Thoracic aorta endothelial cell (primary cell): ENCODE data around the gene SLC1A5. TPM values are rescaled to one million over a fixed set of nuclear protein-coding genes. Genes with fewer than 3 reads are reported as not detected.

Experiments
- small RNA-seq: library from RNA; depleted of rRNA; stranded (forward); fragments of <200 nt; gene quantifications from one replicate; pipeline ENCODE3, GENCODE V24; 2012
- total RNA-seq: library from RNA; depleted of rRNA; stranded (reverse); fragments of >200 nt; gene quantifications from 2 replicates; pipeline ENCODE4 v1.2.3, GENCODE V29; 2012

The SLC1A5 gene
- total RNA-seq = 63.4 and 77.5 TPM in 2 replicates

GRCh38 chr19:46788262-46788967 lies at the start of gene SLC1A5:
Gene SLC1A5 (minus strand): TSS chr19:46788594. CDS start chr19:46787965, 629 bp downstream.

GRCh38 chr19:46746281-46747057 lies 41.9 kb downstream of the SLC1A5 start, which contains the start of gene STRN4:
Gene STRN4 (minus strand): TSS chr19:46746450. CDS start chr19:46746430, 20 bp downstream.

GRCh38 chr19:46745521-46746280 lies 42.7 kb downstream of the SLC1A5 start, which contains the start of gene FKRP:
Gene FKRP (plus strand): TSS chr19:46746057. CDS start chr19:46755451, 9,394 bp downstream.

Small RNA genes within 50 kb of the gene (small RNA-seq; reads per million reads assigned to genes)
- gene AC008622.3 (not detected), gene HNRNPMP2 (not detected), gene RF00019 (not detected)

Other genes with a start within 250 kb of the SLC1A5 start
- 263 and 299 TPM in 2 replicates for gene CALM3, start 187.3 kb downstream of the SLC1A5 start, total RNA-seq
- gene PTGIR, start 163.5 kb downstream of the SLC1A5 start, total RNA-seq = 0.86 and 3.7 TPM in 2 replicates
- not detected in 2 replicates for gene GNG8, start 152.4 kb downstream of the SLC1A5 start, total RNA-seq
- gene DACT3, start 127.4 kb downstream of the SLC1A5 start, total RNA-seq = 0.14 and 1.2 TPM in 2 replicates
- gene PRKD2, start 71.5 kb downstream of the SLC1A5 start, total RNA-seq = 31.7 and 33.1 TPM in 2 replicates
- gene FKRP, start 42.5 kb downstream of the SLC1A5 start, total RNA-seq = 18.2 and 20.4 TPM in 2 replicates
- 67.9 and 69.9 TPM in 2 replicates for gene STRN4, start 42.1 kb downstream of the SLC1A5 start, total RNA-seq
- 179 and 185 TPM in 2 replicates for gene AP2S1, start 62.3 kb upstream of the SLC1A5 start, total RNA-seq
- gene ARHGAP35, start 72.4 kb upstream of the SLC1A5 start, total RNA-seq = 34.2 and 39.7 TPM in 2 replicates
- 0.07 TPM in 1 of 2 replicates, not detected in the other for gene NPAS1, start 231.2 kb upstream of the SLC1A5 start, total RNA-seq